ENCODE measurements around the gene RALGAPB.

The RALGAPB gene

GRCh38 chr20:38551056-38551626, 78.5 kb downstream of the RALGAPB start:
- no peak for DNase-seq

- no peak for DNase-seq
These were observed 82.3 kb downstream of the RALGAPB start for GRCh38 chr20:38554986-38555385.

- no peak for DNase-seq
These were observed 82.8 kb downstream of the RALGAPB start for GRCh38 chr20:38555395-38555794.

- no peak for DNase-seq
These were observed 84.5 kb downstream of the RALGAPB start for GRCh38 chr20:38557174-38557573.

GRCh38 chr20:38558596-38559360, 86.1 kb downstream of the RALGAPB start:
- no peak for DNase-seq

GRCh38 chr20:38559764-38560163, 87.1 kb downstream of the RALGAPB start:
- DNase-seq, result no peak

- DNase-seq, result no peak
These were observed 91.3 kb downstream of the RALGAPB start for GRCh38 chr20:38563802-38564431.

- DNase-seq, result no peak
These were observed 92.0 kb downstream of the RALGAPB start for GRCh38 chr20:38564680-38565079.

- no peak for DNase-seq
These were observed 93.5 kb downstream of the RALGAPB start for GRCh38 chr20:38566036-38566598.

- DNase-seq, result no peak
These were observed 97.3 kb downstream of the RALGAPB start for GRCh38 chr20:38569747-38570525.

- no peak for DNase-seq
These were observed 100.8 kb downstream of the RALGAPB start for GRCh38 chr20:38573413-38573812.

- DNase-seq, result no peak
These were observed 106.7 kb downstream of the RALGAPB start for GRCh38 chr20:38579219-38579910.

GRCh38 chr20:38579921-38580320, 107.3 kb downstream of the RALGAPB start:
- no peak for DNase-seq

GRCh38 chr20:38581013-38581412, 108.4 kb downstream of the RALGAPB start, which contains the start of gene ADIG:
ADIG (plus strand) TSS chr20:38581197; CDS start chr20:38581251, 54 bp downstream.
- no peak for DNase-seq

GRCh38 chr20:38581830-38582358, 109.3 kb downstream of the RALGAPB start:
- DNase-seq, result no peak

- DNase-seq, result no peak
These were observed 110.7 kb downstream of the RALGAPB start for GRCh38 chr20:38583306-38583705.

- no peak for DNase-seq
These were observed 111.6 kb downstream of the RALGAPB start for GRCh38 chr20:38584099-38584763.

GRCh38 chr20:38585404-38586180, 112.9 kb downstream of the RALGAPB start:
- DNase-seq, result no peak

- no peak for DNase-seq
These were observed 113.5 kb downstream of the RALGAPB start for GRCh38 chr20:38586181-38586525.

GRCh38 chr20:38588303-38588702, 115.7 kb downstream of the RALGAPB start:
- no peak for DNase-seq

GRCh38 chr20:38589351-38589750, 116.7 kb downstream of the RALGAPB start:
- DNase-seq, result no peak
